Small intestine (tissue), 7 donors: Measurements from ENCODE around the gene TPSD1. TPM values are rescaled to one million over a fixed set of nuclear protein-coding genes. Genes with fewer than 3 reads are reported as not detected.

ENCODE experiments used
- DNase-seq, 2 donors: peaks; one replicate each; pipeline versions ENCODE4 v3.0.0 to v3.0.0-alpha.2; 2013
- FAIRE-seq: peaks from 2 replicates; lab custom pipeline; 2012; peaks lifted over from hg19 to GRCh38; lab: Jason Lieb, UNC
- H3K27ac ChIP-seq, 3 donors: one replicate each; pipeline ENCODE4 v1.5.1; 2013; ENCODE audit warnings: low read length in 2 of 3, mild to moderate bottlenecking in 2 of 3, control low read depth in 1 of 3, inconsistent platforms in 1 of 3, low read depth in 1 of 3, moderate library complexity in 1 of 3
- H3K27me3 ChIP-seq, 3 donors: one replicate each; pipeline ENCODE4 v1.6.1; 2013; ENCODE audit warnings: low read length in 3 of 3, inconsistent platforms in 1 of 3; ENCODE audit not compliant: control insufficient read depth in 3 of 3, insufficient read depth in 3 of 3
- H3K36me3 ChIP-seq, 3 donors: one replicate each; pipeline ENCODE4 v1.6.1; 2013; ENCODE audit warnings: low read length in 3 of 3, inconsistent platforms in 1 of 3, low read depth in 1 of 3, mild to moderate bottlenecking in 1 of 3, moderate library complexity in 1 of 3; ENCODE audit not compliant: control insufficient read depth in 3 of 3, insufficient read depth in 2 of 3
- H3K4me1 ChIP-seq, 3 donors: one replicate each; pipeline ENCODE4 v1.6.1; 2013; ENCODE audit warnings: low read length in 2 of 3, inconsistent platforms in 1 of 3, low read depth in 1 of 3, mild to moderate bottlenecking in 1 of 3, moderate library complexity in 1 of 3; ENCODE audit not compliant: control insufficient read depth in 3 of 3, insufficient read depth in 2 of 3
- H3K4me3 ChIP-seq, 3 donors: one replicate each; pipeline ENCODE4 v1.5.1; 2013; ENCODE audit warnings: low read length in 3 of 3, control low read depth in 1 of 3, inconsistent platforms in 1 of 3, low read depth in 1 of 3, mild to moderate bottlenecking in 1 of 3, moderate library complexity in 1 of 3
- H3K9me3 ChIP-seq, 2 donors: one replicate each; pipeline ENCODE4 v1.6.1; 2013; ENCODE audit warnings: low read depth in 1 of 2, low read length in 1 of 2; ENCODE audit not compliant: control insufficient read depth in 2 of 2, insufficient read depth in 1 of 2
- WGBS, 3 donors: extraction: QIAGEN DNeasy Blood & Tissue Kit; methylation state at CpG; one replicate each; pipeline ENCODE4 v1.1.7; 2013; 5-methylcytosine and 5-hydroxymethylcytosine counted together
- polyA plus RNA-seq, 4 donors: library from polyadenylated mRNA; stranded (reverse) in 3 of 4; unstranded in 1 of 4; fragments of 200-250 nt in 3 of 4; fragments of 120-200 nt in 1 of 4; gene quantifications; one replicate each; pipeline versions ENCODE4 v1.2.1 to v1.2.3, GENCODE V29; 2013
- donor health status: healthy with polysubstance abuse.
- donor health status: control.
- donor health status: control.
- donor health status: Bipolar disorder and iron deficiency.
- donor health status: healthy.

TPSD1 gene
- polyA plus RNA-seq, 4 donors = 0.06 to 1.3 (median 0.81) TPM; not detected in 1

DNA sequence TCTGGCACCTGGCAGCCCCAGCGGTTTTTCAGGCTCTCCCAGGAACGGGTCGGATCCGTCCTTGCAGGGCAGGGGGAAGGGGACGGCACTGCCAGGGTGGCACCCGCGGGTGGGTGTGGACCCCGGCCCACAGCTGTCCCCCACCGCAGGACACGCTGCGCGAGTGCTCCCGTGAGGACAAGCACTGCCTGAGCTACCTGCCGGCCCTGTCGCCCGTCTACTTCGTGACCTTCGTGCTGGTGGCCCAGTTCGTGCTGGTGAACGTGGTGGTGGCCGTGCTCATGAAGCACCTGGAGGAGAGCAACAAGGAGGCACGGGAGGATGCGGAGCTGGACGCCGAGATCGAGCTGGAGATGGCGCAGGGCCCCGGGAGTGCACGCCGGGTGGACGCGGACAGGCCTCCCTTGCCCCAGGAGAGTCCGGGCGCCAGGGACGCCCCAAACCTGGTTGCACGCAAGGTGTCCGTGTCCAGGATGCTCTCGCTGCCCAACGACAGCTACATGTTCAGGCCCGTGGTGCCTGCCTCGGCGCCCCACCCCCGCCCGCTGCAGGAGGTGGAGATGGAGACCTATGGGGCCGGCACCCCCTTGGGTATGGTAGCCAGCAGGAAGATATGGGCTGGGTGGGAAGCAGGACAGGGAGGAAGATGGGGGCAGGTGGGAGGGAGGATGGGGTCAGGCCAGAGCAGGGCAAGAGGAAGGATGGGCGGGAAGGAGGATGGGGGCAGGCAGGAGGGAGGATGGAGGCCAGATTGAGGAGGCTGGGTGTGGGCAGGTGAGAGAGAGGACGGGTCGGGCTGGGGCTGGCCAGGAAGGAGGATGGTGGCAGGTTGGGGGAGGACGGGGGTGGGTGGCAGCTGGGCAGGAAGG lies 37.6 kb upstream of the TPSD1 start:
- FAIRE-seq (no peak), DNase-seq (no peak)
- H3K27ac ChIP-seq = no peak overlapping the region
- H3K4me1 ChIP-seq = no peaks in the 10 kb centered on the region
- 87 to 90% (median 89%) methylated on average over 48 to 49 of the region's 49 CpGs for WGBS, 3 donors
- H3K27me3 ChIP-seq = no peaks in the 10 kb centered on the region
- no peaks in the 10 kb centered on the region for H3K9me3 ChIP-seq
- no peak overlapping the region for H3K4me3 ChIP-seq
- peaks cover 0 to 16% (median 3%) of the 10 kb centered on the region in 3 donors for H3K36me3 ChIP-seq

DNA sequence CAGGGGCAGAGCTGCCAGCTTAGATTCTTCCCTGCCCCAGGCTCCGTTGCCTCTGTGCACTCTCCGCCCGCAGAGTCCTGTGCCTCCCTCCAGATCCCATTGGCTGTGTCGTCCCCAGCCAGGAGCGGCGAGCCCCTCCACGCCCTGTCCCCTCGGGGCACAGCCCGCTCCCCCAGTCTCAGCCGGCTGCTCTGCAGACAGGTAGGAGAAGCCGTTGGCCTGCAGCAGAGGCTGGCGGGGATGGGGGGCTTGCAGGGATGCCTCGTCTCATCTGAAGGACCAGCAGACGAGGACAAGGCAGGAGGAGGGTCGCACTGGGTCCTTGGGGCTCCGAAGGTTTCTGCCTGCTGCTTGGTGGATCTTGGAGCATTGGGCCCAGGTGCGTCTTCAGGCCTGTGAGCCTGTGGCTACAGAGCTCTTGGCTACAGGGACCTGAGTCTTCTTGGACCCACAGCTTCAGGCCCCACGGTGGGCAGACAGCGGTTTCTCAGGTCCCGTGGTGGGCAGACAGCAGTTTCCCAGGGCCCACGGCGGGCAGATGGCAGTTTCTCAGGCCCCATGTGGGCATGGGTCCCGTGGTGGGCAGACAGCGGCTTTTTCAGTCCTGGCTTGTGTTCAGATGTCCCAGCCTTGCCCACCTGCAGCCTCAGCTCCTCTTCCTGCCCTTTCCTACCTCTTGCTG lies 36.8 kb upstream of the TPSD1 start:
- H3K27ac ChIP-seq = no peak overlapping the region
- peaks cover 0 to 13% (median 0%) of the 10 kb centered on the region in 3 donors for H3K36me3 ChIP-seq
- no peak overlapping the region for H3K4me3 ChIP-seq
- no peak for FAIRE-seq
- WGBS, 3 donors = 84 to 90% (median 87%) methylated on average over 23 to 24 of the region's 24 CpGs
- peaks cover 0 to 4% (median 0%) of the 10 kb centered on the region in 3 donors for H3K4me1 ChIP-seq
- no peak for DNase-seq
- H3K9me3 ChIP-seq = no peaks in the 10 kb centered on the region
- no peaks in the 10 kb centered on the region for H3K27me3 ChIP-seq

GRCh38 chr16:1220098-1220728 lies 35.7 kb upstream of the TPSD1 start:
- 92 to 95% (median 92%) methylated on average over 42 to 55 of the region's 55 CpGs for whole genome bisulfite sequencing, 3 donors
- FAIRE-seq = no peak

GRCh38 chr16:1220841-1221627 lies 34.8 kb upstream of the TPSD1 start:
- FAIRE-seq = no peak
- no peak overlapping the region for H3K27ac ChIP-seq
- WGBS, 3 donors = 77 to 83% (median 79%) methylated on average over 41 to 48 of the region's 48 CpGs
- peaks cover 0 to 1% (median 0%) of the 10 kb centered on the region in 3 donors for H3K27me3 ChIP-seq
- H3K4me1 ChIP-seq = peaks cover 0 to 21% (median 0%) of the 10 kb centered on the region in 3 donors
- peaks cover 0 to 11% (median 0%) of the 10 kb centered on the region in 3 donors for H3K36me3 ChIP-seq
- no peak overlapping the region for H3K4me3 ChIP-seq
- H3K9me3 ChIP-seq = no peaks in the 10 kb centered on the region
- no peak for DNase-seq

More at GRCh38 chr16:1220098-1220728, 35.7 kb upstream of the TPSD1 start:
- no peak for DNase-seq
- H3K27me3 ChIP-seq = no peaks in the 10 kb centered on the region
- H3K9me3 ChIP-seq = no peaks in the 10 kb centered on the region
- no peak overlapping the region for H3K4me3 ChIP-seq
- no peak overlapping the region for H3K27ac ChIP-seq
- peaks cover 0 to 14% (median 0%) of the 10 kb centered on the region in 3 donors for H3K4me1 ChIP-seq
- peaks cover 0 to 11% (median 0%) of the 10 kb centered on the region in 3 donors for H3K36me3 ChIP-seq

GRCh38 chr16:1221628-1222552 lies 34.0 kb upstream of the TPSD1 start:
- Histone ChIP-seq H3K27ac (no peak overlapping the region), H3K27me3 (peaks cover 0 to 1% (median 0%) of the 10 kb centered on the region in 3 donors), H3K4me3 (no peak overlapping the region), H3K36me3 (peaks cover 0 to 11% (median 0%) of the 10 kb centered on the region in 3 donors), H3K4me1 (peaks cover 0 to 21% (median 0%) of the 10 kb centered on the region in 3 donors), H3K9me3 (no peaks in the 10 kb centered on the region)
- WGBS, 3 donors = 65 to 81% (median 70%) methylated on average over 36 to 40 of the region's 40 CpGs
- no peak for DNase-seq
- no peak for FAIRE-seq

DNA sequence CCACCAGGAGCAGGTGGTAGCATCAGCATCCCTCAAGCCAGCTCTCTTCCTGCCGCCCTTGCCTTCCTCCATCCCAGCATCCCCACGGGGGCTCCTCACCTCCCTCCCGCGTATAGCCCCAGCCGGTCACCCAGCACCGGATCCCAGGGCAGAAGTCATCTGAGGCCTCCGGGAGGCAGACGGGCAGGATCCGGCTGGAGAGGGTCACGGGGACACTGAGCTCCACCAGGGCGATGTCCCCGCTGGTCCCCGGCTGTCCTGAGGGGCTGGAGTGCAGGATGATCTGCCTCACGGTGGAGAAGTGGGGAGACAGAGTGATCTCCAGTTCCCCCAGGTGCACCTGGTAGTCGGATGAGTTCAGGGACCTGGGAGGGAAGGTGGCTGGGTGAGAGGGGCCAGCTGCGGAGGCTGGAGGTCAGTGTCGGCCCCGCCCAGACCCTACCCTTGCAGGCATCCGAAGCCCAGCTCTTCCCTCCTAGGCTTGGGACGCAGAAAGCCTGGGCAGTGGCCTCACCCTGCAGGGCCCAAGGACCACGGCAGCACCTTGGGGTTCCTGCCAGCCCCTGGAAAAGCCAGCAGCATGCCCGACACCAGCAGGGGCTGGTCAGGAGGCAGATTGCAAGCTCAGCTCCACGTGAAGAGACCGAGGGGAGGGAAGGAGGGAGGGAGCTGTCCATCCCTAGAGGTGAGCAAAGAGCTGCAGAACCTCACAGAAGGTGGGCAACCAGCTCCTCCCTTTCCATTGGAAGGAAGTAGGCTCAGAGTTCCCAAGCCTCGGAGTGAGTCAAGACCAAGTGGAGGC lies 33.1 kb upstream of the TPSD1 start:
- FAIRE-seq (no peak), DNase-seq (no peak)
- Histone ChIP-seq H3K27me3 (peaks cover 0 to 1% (median 0%) of the 10 kb centered on the region in 3 donors), H3K27ac (no peak overlapping the region), H3K9me3 (no peaks in the 10 kb centered on the region), H3K4me1 (peaks cover 0 to 21% (median 0%) of the 10 kb centered on the region in 3 donors), H3K36me3 (peaks cover 0 to 11% (median 0%) of the 10 kb centered on the region in 3 donors), H3K4me3 (no peak overlapping the region)
- 49 to 72% (median 63%) methylated on average over 21 to 25 of the region's 25 CpGs for WGBS, 3 donors
